Femur (tissue), 1 donor: Measurements from ENCODE around the gene NCAN.

Source experiments
- DNase-seq: peaks from one replicate; pipeline ENCODE4 v3.0.0-alpha.2; 2017

Gene NCAN

GRCh38 chr19:19262190-19263057, 50.7 kb downstream of the NCAN start:
- no peak for DNase-seq

- DNase-seq, result no peak
Measured at GRCh38 chr19:19263886-19264487, 52.2 kb downstream of the NCAN start.

GRCh38 chr19:19267305-19267704, 55.5 kb downstream of the NCAN start:
- no peak for DNase-seq

DNA sequence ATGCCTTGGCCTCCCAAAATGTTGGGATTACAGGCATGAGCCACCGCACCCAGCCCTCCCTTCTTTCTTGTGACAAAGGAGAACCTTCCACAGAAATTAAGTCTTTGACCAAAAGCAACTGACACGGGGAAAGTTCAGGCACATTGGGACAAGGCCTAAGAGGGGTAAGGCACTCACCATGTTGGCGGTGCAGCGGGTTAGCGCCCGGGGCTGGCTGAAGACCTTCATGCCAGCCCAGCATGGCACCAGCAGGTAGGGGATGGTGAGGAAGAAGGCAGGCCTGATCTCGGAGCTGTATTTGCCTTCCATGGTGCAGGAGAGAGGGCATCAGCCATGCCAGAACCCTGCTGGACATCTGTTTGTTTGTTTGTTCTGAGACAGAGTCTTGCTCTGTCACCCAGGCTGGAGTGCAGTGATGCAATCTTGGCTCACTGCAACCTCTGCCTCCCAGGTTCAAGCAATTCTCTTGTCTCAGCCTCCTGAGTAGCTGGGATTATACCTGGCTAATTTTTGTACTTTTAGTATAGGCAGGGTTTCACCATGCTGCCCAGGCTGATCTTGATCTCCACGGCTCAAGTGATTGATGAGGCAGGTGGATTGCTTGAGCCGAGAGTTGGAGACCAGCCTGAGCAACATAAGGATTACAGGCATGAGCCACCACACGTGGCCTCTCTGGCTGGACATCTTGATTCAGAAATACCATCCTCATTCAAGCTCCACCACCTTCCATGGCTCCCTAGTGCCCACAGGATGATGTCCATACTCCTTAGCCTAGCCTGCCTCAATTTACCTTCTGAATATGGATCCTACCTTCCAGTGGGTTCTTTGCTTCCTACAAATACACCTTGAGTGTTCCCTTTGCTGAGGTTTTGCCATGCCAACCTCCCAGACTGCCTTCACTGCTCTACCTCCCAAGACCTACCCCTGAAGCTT, 57.0 kb downstream of the NCAN start:
- DNase-seq, result no peak

- no peak for DNase-seq
Measured at GRCh38 chr19:19269952-19270694, 58.4 kb downstream of the NCAN start.

- no peak for DNase-seq
Measured at GRCh38 chr19:19270749-19271571, 59.2 kb downstream of the NCAN start.

GRCh38 chr19:19271828-19272599, 60.3 kb downstream of the NCAN start:
- DNase-seq, result no peak

- no peak for DNase-seq
Measured at GRCh38 chr19:19274146-19274545, 62.4 kb downstream of the NCAN start.

DNA sequence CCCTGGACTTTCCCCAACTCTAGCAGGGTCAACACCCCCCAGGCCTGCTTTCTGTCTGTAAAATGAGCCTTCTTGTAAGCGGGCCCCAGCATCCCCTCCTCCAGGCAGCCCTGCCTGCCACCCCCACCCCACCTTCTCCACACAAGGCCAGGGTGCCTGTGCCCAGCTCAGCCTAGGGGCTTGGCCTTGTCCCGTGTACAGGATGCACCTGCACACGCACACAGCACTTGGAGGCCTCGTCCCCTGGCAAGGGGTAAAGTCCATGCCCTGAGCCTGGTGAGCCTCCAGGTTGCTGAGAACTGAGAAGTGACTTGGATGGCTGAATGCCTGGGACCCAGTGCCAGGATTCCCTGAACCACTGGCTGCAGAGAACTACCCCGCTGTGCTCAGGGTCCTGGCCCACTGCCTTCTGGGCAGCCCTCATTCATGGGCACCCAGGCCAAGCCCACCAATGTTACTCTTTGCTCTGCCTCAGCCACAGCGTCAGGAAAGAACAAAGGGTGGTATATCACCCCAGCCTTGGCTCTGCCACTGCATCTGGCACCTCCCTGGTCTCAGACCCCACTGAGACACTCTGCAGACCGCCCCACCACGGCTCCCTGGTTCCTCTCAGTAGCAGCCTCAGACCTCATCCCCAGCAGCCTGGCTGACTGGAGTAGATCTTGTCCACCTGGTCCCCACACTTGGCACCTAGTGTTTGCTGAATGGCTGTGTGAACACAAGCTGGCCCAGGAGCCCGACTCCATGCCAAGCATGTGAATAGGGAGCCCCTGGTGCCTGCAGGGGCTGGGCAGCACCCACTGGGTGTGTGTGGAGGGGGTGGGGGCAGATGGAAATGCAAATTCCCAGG, 63.2 kb downstream of the NCAN start:
- no peak for DNase-seq

DNA sequence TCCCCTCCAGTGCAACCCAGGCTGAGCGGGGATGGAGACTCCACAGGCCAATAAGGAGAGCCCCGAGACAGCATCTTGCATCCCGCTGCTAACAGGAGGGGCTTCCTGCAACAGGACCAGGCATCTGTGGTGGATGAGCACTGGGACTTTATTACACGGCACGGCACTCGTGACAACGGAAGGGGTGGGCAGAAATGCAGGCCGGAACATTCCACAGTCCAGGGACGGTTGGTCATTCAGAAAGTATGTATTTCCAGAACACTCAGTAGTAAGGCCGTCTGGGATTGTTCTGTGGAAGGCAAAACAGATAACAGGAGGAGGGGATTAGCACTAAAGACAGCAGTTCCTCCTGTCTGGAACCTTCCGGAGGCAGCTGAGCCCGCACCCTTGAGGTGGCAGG, 64.6 kb downstream of the NCAN start:
- DNase-seq, result no peak

GRCh38 chr19:19276851-19277250, 65.1 kb downstream of the NCAN start:
- no peak for DNase-seq

GRCh38 chr19:19278315-19278714, 66.6 kb downstream of the NCAN start:
- DNase-seq, result no peak

DNA sequence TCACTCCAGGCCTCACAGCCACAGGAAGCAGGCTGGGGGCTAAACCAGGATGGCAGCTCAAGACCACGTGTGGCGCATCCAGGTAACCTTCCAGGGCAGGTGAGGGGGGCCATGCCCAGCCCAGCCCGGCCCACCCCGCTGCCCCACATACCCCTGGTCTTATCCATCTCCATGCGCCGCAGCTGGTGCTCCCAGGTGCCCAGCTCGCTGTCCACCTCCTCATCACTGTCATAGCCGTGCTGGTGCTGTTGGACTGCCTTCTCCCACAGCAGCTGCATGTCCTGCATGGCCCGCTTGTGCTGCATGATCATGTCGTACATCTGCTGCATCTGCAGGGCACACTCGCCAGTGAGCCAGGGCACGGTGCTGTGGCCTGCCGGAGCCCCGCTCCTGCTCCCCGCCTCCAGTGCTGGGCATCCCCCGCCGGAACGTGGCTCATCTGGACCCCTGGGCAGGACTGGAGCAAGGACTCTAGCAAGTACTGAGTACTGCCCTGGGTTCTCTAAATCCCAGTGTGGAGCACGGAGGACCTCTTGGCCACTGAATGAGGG, 67.4 kb downstream of the NCAN start:
- DNase-seq, result no peak

- DNase-seq, result no peak
Measured at GRCh38 chr19:19279853-19280252, 68.1 kb downstream of the NCAN start.

GRCh38 chr19:19280561-19280960, 68.8 kb downstream of the NCAN start:
- peak; percentile 43 for DNase-seq

GRCh38 chr19:19285686-19286085, 73.9 kb downstream of the NCAN start:
- DNase-seq, result no peak

DNA sequence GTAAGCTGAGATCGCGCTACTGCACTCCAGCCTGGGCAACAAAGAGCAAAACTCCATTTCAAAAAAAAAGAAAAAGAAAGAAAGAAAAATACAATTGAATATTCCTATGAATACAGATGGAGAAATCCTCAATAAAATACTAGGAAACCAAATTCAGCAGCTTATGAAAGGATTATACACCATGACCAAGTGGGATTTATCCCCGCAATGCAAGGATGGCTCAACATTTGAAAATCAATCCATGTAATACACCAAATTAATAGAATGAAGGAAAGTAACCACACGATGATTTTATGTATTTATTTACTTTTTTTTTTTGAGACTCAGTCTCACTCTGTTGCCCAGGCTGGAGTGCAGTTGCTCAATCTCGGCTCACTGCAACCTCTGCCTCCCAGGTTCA, 80.8 kb downstream of the NCAN start:
- no peak for DNase-seq

DNA sequence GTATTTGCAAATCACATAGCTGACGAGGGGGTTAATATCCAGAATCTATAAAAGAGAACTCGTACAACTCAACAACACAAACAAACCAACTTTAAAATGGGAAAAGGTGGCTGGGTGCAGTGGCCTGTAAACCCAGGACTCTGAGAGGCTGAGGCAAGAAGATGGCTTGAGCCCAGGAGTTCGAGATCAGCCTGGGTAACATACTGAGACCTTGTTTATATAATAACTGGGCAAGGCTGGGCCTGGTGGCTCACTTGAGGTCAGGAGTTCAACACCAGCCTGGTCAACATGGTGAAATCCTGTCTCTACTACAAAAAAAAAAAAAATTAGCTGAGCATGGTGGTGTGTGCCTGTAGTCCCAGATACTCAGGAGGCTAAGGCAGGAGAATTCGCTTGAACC, 83.2 kb downstream of the NCAN start:
- no peak for DNase-seq

- DNase-seq, result no peak
Measured at GRCh38 chr19:19296953-19297689, 85.4 kb downstream of the NCAN start.
